HG03280 (cell line): ENCODE data around the gene ZNF491.
"Not testable (repeated sequence)": the region's sequence is repeated elsewhere in the genome, so short reads cannot be mapped to it uniquely, and the experiment has no call there.

Experiments used
- ATAC-seq: cut with Tn5 transposase; IDR thresholded peaks from one replicate; pipeline ENCODE4 v1.9.1; 2021; ENCODE audit warnings: mild to moderate bottlenecking, moderate library complexity; ENCODE audit not compliant: unreplicated experiment

ZNF491 gene

GRCh38 chr19:11806354-11807098 lies 8.2 kb downstream of the ZNF491 start:
- no peak for ATAC-seq

- no peak for ATAC-seq
Observed at GRCh38 chr19:11807099-11807380, 8.7 kb downstream of the ZNF491 start.

GRCh38 chr19:11813703-11814028 lies 15.3 kb downstream of the ZNF491 start:
- peak; percentile 20 for ATAC-seq

DNA sequence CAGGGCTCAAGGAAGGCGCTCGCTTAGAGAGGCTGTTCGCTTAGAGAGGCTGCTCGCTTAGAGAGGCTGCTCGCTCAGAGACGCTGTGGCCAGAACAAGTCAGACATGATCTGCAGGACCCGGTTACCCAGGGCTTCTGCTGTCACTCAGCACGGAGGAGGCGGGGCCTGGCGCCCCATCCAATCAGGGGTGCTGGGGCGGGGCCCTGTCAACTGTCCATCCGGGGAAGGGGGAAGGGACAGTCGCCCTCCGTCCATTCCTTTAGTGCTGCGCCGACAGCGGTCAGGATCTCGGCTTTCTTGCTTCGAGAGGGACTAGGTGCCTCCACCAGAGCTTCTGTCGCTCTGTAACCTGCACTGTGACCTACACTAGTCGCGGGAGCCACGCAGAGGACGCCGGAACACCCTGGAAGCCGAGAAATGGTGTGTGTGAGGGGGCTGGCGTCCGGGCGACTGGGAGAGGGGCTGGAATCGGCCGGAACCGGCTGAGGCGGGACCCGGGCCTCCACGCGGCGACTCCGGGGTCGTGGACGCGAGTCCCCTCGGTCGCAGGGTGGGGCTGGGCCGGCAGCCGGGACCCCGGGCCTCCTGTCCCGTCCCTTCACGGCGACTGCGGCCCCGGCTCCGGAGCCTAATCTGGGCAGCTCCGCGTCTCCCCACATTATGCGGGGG lies 15.8 kb downstream of the ZNF491 start, which contains the start of gene ZNF440:
ZNF440 (plus strand) TSS at position 245 of the 671 bp plus-strand sequence; CDS start at position 420, 175 bp downstream.
- ATAC-seq: peak; percentile 100

GRCh38 chr19:11814700-11815035 lies 16.3 kb downstream of the ZNF491 start:
- no peak for ATAC-seq

- ATAC-seq: no peak
Observed at GRCh38 chr19:11821474-11822109, 23.3 kb downstream of the ZNF491 start.

- ATAC-seq: not testable (repeated sequence)
Observed at GRCh38 chr19:11828957-11829876, 30.9 kb downstream of the ZNF491 start.

DNA sequence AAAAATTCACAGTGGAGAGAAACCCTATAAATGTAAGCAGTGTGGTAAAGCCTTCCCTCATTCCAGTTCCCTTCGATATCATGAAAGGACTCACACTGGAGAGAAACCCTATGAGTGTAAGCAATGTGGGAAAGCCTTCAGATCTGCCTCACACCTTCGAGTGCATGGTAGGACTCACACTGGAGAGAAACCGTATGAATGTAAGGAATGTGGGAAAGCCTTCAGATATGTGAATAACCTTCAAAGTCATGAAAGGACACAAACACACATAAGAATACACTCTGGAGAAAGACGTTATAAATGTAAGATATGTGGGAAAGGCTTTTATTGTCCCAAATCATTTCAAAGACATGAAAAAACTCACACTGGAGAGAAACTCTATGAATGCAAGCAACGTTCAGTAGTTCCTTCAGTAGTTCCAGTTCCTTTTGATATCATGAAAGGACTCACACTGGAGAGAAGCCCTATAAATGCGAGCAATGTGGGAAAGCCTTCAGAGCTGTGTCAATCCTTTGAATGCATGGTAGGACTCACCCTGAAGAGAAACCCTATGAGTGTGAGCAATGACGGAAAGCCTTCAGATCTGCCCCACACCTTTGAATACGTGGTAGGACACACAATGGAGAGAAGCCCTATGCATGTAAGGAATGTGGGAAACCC lies 34.1 kb downstream of the ZNF491 start:
- no peak for ATAC-seq

DNA sequence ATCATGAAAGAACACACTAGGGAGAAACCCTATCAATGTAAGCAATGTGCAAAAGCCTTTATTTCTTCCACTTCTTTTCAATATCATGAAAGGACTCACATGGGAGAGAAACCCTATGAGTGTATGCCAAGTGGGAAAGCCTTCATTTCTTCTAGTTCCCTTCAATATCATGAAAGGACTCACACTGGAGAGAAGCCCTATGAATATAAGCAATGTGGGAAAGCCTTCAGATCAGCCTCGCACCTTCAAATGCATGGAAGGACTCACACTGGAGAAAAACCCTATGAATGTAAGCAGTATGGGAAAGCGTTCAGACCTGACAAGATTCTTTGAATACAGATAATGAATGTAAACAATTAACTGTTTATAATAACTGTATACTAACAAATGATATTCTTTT lies 35.2 kb downstream of the ZNF491 start:
- ATAC-seq: no peak

DNA sequence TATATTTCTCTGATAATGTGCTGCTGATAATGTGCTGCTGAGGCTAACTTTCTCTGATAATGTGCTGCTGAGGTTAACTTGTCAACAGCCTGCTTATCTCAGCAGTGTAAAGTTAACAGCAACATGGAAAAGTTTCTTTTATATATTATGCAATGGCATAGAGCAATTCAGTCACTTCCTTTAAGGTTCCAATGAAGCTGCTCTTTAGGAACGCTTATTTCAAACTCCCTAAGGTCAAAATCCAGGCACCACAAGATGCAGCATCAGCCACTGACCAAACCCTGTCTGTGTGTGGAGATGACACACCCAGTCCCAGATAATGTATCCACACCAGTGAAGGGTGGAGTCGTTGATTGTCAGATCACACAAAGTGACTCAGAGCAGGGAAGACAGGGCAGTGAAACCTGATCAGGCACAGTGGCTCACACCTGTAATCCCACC lies 37.3 kb downstream of the ZNF491 start:
- not testable (repeated sequence) for ATAC-seq

DNA sequence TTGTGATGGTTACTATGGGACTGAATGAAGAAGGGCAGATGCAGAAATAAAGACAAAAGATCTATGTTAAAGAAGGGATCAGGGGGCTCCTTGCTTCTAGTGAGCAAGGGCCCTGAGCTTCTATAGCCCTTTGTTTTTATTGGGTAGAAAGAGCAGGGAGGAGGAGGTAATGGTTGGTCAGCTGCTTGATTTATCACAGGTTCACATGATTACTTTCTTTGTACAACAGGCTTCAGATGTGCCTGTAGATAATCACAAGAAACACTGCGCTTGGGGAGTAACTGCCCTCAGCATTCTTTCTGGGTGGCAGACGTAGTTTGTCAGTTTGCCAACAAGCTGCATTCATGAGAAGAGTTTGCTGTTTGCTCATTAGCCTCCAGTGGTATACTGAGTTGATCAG lies 45.4 kb downstream of the ZNF491 start:
- ATAC-seq: no peak

DNA sequence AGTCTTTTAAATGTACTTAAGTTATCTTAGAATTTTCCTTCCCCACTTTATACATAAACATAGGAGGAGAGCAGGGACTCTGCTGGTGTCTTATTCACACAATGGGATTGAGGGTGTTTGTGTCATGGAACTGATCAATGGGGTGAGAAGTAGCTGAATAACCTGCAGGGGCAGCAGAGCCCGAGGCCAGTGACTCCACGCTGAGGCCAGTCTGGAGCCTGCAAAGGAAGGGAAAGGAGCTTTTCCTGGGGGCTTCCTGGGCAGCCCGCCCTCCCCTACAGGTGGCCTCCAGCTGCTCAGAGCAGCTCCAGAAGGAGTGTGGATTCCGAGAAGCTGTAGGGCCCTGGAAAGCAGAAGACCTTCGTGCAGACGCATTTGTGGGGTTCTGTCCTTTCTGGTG lies 49.3 kb downstream of the ZNF491 start:
- ATAC-seq: not testable (repeated sequence)

DNA sequence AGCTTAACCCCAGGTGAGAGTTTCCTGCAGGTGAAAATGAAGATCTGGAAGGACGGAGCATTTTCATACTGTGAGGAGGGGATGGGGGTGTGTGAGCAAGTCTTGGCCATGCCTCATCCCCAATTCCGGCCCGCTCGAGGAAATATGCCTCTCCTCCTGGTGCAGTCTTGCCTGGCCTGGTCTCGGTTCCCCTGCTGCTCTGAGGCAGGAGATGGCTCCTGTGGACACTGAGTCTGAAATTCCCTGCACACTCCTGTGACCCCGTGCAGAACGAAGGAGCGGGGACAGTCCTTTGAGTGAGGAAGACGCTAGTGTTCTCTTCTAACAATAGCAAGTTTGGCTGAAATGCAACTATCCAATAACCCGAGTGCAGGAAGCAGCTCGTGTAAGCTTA lies 49.9 kb downstream of the ZNF491 start:
- ATAC-seq: no peak

DNA sequence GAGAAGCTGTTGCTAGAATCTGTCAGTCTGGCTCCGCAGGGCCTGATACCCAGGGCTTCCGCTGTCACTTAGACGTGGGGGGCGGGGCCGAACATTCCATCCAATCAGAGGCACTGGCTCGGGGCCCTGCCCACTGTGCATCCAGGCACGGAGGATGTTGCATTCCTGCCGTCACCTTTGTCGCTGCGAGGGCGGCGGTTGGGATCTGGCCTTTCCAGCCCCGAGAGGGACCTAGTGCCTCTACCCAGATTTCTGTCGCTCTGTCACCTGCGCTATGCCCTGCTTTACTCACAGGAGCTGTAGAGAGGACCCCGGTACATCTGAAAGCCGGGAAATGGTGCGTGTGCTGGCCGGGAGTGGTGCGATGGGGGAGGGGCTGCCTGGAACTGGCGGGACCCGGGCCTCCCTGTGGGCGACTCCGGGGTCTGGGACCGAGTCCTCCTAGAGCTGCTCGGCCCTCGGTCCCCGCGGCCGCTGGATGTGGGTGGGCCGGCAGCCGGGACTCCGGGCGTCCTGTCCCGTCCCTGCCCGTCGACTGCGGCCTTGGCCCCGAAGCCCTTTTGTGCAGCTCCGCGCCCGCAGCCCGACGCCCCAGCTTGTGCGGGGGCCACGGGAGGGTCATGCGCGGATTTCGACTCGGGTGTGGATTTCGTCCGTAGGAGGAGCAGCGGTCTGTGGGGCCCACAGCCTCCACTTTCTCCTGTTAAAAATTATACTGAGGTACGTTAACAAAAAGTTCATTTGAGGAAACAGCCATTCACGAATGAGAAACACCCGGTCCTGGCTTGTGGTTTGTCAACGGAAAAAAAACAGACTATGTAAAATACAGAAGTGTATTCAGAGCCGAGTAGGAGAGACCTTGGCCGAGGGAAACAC lies 50.5 kb downstream of the ZNF491 start, which contains the start of gene ZNF439:
ZNF439 (plus strand) TSS at position 133 of the 876 bp plus-strand sequence; CDS start at position 275, 142 bp downstream.
- peak; percentile 89 for ATAC-seq

GRCh38 chr19:11850289-11850688 lies 52.0 kb downstream of the ZNF491 start:
- not testable (repeated sequence) for ATAC-seq

DNA sequence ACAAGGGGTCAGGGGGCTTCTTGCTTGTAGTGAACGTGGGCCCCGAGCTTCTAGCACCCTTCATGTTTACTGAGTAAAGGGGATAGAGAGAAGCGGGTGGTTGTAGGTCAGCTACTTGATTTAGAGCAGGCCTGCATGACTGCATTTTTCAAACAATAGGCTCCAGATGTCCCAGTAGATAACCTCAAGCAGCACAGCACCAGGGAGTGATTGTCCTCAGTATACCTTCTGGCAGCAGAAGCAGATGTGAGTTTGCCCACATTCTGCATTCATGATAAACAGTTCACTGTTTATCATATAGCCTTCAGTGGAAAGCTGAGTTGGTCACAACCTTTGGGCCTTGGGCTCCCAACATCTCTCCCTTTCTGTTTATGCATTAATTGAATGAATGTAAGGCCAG lies 55.0 kb downstream of the ZNF491 start:
- no peak for ATAC-seq

DNA sequence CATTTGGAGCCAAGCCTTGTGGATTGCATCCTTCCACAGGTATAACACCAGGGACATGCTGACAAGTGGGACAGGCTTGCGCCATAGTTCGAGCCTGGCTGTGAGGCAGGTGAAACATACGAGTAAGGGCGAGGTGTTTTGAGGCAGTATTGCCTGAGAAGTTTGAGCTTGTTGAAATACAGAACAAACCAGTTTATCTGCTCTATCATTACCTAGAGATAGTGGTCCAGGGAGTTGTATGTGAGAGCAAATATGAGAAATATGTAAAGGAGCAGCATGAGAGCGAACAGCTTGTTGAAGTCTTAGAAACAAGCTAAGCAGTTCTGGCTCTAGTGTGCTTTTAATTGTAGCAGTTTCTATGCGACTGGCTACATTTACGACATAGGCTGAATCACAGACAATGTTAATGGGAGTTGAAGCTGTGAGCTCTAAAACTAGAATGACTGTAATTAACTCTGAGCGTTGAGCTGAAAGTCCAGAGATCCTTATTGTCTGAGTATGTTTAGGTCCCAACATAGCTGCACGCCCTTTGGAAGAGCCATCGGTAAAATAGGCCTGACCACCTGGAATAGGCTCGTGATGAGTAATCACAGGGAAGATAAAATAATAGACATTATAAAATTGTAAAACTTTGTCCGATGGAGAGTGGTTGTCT lies 58.4 kb downstream of the ZNF491 start:
- ATAC-seq: no peak
